ENCODE results near the gene ARL6IP5.

Gene ARL6IP5

DNA sequence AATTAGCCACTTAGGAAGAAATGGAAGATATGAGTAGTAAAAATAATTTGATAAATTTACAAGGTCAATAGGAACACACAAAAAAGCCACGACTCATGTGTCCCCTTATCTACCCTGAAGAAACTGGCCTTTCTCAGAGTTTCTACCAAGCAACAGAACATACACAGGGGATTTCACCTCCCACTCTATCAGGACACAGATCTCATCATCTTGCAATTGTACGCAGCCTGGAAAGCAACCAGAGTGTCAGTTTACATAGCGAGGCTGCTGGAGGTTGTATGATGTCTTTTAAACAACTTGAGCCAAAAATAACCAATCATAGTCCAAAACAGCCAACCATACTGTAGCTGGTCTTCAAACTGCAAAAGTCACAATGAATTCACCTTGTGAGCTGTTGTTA lies 57.4 kb downstream of the ARL6IP5 start:
- no peak overlapping the region for H3K4me3 ChIP-seq (ENCODE audit: low read depth, low read length)
- in situ Hi-C loops (cut with HindIII; ENCODE audit: low sequenced_read_pairs) = no loop called here
- TF ChIP-seq, protein P1, sequence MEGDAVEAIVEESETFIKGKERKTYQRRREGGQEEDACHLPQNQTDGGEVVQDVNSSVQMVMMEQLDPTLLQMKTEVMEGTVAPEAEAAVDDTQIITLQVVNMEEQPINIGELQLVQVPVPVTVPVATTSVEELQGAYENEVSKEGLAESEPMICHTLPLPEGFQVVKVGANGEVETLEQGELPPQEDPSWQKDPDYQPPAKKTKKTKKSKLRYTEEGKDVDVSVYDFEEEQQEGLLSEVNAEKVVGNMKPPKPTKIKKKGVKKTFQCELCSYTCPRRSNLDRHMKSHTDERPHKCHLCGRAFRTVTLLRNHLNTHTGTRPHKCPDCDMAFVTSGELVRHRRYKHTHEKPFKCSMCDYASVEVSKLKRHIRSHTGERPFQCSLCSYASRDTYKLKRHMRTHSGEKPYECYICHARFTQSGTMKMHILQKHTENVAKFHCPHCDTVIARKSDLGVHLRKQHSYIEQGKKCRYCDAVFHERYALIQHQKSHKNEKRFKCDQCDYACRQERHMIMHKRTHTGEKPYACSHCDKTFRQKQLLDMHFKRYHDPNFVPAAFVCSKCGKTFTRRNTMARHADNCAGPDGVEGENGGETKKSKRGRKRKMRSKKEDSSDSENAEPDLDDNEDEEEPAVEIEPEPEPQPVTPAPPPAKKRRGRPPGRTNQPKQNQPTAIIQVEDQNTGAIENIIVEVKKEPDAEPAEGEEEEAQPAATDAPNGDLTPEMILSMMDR (IDR thresholded peaks at IDR 0.05; ENCODE audit: low read depth, low read length) = no peak
- peak; percentile 53 for DNase-seq (ENCODE audit: low read depth, low spot score)

- no peak overlapping the region for H3K4me3 ChIP-seq (ENCODE audit: low read depth, low read length)
- in situ Hi-C loops (cut with HindIII; ENCODE audit: low sequenced_read_pairs) = no loop called here
- no peak for DNase-seq (ENCODE audit: low read depth, low spot score)
- TF ChIP-seq, protein P1 (IDR thresholded peaks at IDR 0.05; ENCODE audit: low read depth, low read length) = no peak
Measured at GRCh38 chr3:69142797-69143454, 58.2 kb downstream of the ARL6IP5 start.

- peak; percentile 17 for DNase-seq (ENCODE audit: low read depth, low spot score)
- in situ Hi-C loops (cut with HindIII; ENCODE audit: low sequenced_read_pairs) = no loop called here
- H3K4me3 ChIP-seq (ENCODE audit: low read depth, low read length) = no peak overlapping the region
- TF ChIP-seq, protein P1 (IDR thresholded peaks at IDR 0.05; ENCODE audit: low read depth, low read length) = no peak
Measured at GRCh38 chr3:69143612-69144011, 58.9 kb downstream of the ARL6IP5 start.

GRCh38 chr3:69144631-69145245 lies 60.0 kb downstream of the ARL6IP5 start:
- TF ChIP-seq, protein P1 (IDR thresholded peaks at IDR 0.05; ENCODE audit: low read depth, low read length) = no peak
- in situ Hi-C loops (cut with HindIII; ENCODE audit: low sequenced_read_pairs) = no loop called here
- no peak overlapping the region for H3K4me3 ChIP-seq (ENCODE audit: low read depth, low read length)
- peak; percentile 53 for DNase-seq (ENCODE audit: low read depth, low spot score)

- TF ChIP-seq, protein P1 (IDR thresholded peaks at IDR 0.05; ENCODE audit: low read depth, low read length) = no peak
- no peak overlapping the region for H3K4me3 ChIP-seq (ENCODE audit: low read depth, low read length)
- in situ Hi-C loops (cut with HindIII; ENCODE audit: low sequenced_read_pairs) = no loop called here
- no peak for DNase-seq (ENCODE audit: low read depth, low spot score)
Measured at GRCh38 chr3:69145688-69146087, 61.0 kb downstream of the ARL6IP5 start.

GRCh38 chr3:69149586-69149985 lies 64.8 kb downstream of the ARL6IP5 start:
- TF ChIP-seq, protein P1 (IDR thresholded peaks at IDR 0.05; ENCODE audit: low read depth, low read length) = no peak
- no peak for DNase-seq (ENCODE audit: low read depth, low spot score)
- no peak overlapping the region for H3K4me3 ChIP-seq (ENCODE audit: low read depth, low read length)
- in situ Hi-C loops (cut with HindIII; ENCODE audit: low sequenced_read_pairs) = no loop called here

Measured in astrocyte of the spinal cord (primary cell).